ENCODE data around the gene TLR6. TPM values are rescaled to one million over a fixed set of nuclear protein-coding genes. Genes with fewer than 3 reads are reported as not detected.

The TLR6 gene
- total RNA-seq, 1 experiment from 2014 or later, result 4.8 TPM

GRCh38 chr4:38876636-38877035 lies 20.0 kb upstream of the TLR6 start:
- H3K27me3 ChIP-seq (ENCODE audit: insufficient read depth, low read length), result no peaks in the 10 kb centered on the region
- no peak overlapping the region for H3K4me3 ChIP-seq (replicated peaks in 1 of 2; ENCODE audit: low read depth in 1 of 2, low read length in 2 of 2)
- peaks cover 3 to 10% of the 10 kb centered on the region in 2 experiments; a peak in 2 of 4 replicates for H3K36me3 ChIP-seq (ENCODE audit: control insufficient read depth in 1 of 2, insufficient read depth in 2 of 2, low read length in 2 of 2)
- DNase-seq (ENCODE audit: low read depth, low spot score) (no peak), ATAC-seq (no peak)
- ChIA-PET POLR2A (no interaction called here), RAD21 (ENCODE audit: low non-redundant PET in 1 of 2, low total read pairs in 2 of 2, uncharacterized antibody in 2 of 2, unreplicated experiment in 2 of 2) (no interaction called here), CTCF (interaction anchor here (0.7 kb wide), 1 partner anchor 16 kb away, joined by 3 read pairs; no protein-coding TSS in a partner anchor)
- no peaks in the 10 kb centered on the region for H3K9me3 ChIP-seq (ENCODE audit: control insufficient read depth in 1 of 2, insufficient read depth in 1 of 2, low read depth in 1 of 2, low read length in 2 of 2)
- no peak for TF ChIP-seq CTCF (IDR thresholded peaks at IDR 0.05 in 2 of 3, conservative IDR thresholded peaks at IDR 0.05 in 1 of 3; ENCODE audit: borderline replicate concordance in 1 of 3, insufficient read depth in 1 of 3, low read depth in 2 of 3, low read length in 2 of 3)
- H3K79me2 ChIP-seq (ENCODE audit: insufficient read depth, low read length), result peaks cover 9% of the 10 kb centered on the region; the same call in 1 of the 2 replicates
- no peaks in the 10 kb centered on the region for H4K20me1 ChIP-seq (ENCODE audit: insufficient read depth)
- intact Hi-C loops (cut with micrococcal nuclease), result no loop called here
- H2AFZ ChIP-seq (ENCODE audit: low read depth, low read length, poor library complexity, severe bottlenecking), result no peak overlapping the region
- H3K9me2 ChIP-seq (ENCODE audit: insufficient read depth), result no peaks in the 10 kb centered on the region
- no peaks in the 10 kb centered on the region for H3K4me1 ChIP-seq (ENCODE audit: control insufficient read depth in 1 of 2, insufficient read depth in 2 of 2, low read length in 2 of 2)
- no peak overlapping the region for H3K9ac ChIP-seq (ENCODE audit: low read length)
- BruUV-seq (replicated peaks), result no TSS peak
- no peak overlapping the region for H3K4me2 ChIP-seq (ENCODE audit: low read length)
- H3K27ac ChIP-seq (ENCODE audit: low read depth, low read length), result no peak overlapping the region

GRCh38 chr4:38873290-38873944 lies 16.8 kb upstream of the TLR6 start:
- ChIA-PET POLR2A (no interaction called here), CTCF (interaction anchor here (0.9 to 1.8 kb wide), 2 partner anchors 13 to 114 kb away, joined by 3 to 5 read pairs; no protein-coding TSS in a partner anchor), RAD21 (ENCODE audit: low non-redundant PET in 1 of 2, low total read pairs in 2 of 2, uncharacterized antibody in 2 of 2, unreplicated experiment in 2 of 2) (no interaction called here)
- Histone ChIP-seq H2AFZ (ENCODE audit: low read depth, low read length, poor library complexity, severe bottlenecking) (no peak overlapping the region), H3K79me2 (ENCODE audit: insufficient read depth, low read length) (peaks cover 18% of the 10 kb centered on the region; the same call in 1 of the 2 replicates), H3K4me2 (ENCODE audit: low read length) (no peak overlapping the region), H3K4me3 (replicated peaks in 1 of 2; ENCODE audit: low read depth in 1 of 2, low read length in 2 of 2) (no peak overlapping the region), H3K4me1 (ENCODE audit: control insufficient read depth in 1 of 2, insufficient read depth in 2 of 2, low read length in 2 of 2) (peaks cover 0 to 9% of the 10 kb centered on the region in 2 experiments; a peak in 3 of 4 replicates), H3K36me3 (ENCODE audit: control insufficient read depth in 1 of 2, insufficient read depth in 2 of 2, low read length in 2 of 2) (0 out of 4 replicates have a peak, but pooled peaks cover 0 to 4% of the 10 kb centered on the region in 2 experiments), H3K9ac (ENCODE audit: low read length) (no peak overlapping the region), H3K27me3 (ENCODE audit: insufficient read depth, low read length) (no peaks in the 10 kb centered on the region), H3K27ac (ENCODE audit: low read depth, low read length) (no peak overlapping the region), H3K9me3 (ENCODE audit: control insufficient read depth in 1 of 2, insufficient read depth in 1 of 2, low read depth in 1 of 2, low read length in 2 of 2) (no peaks in the 10 kb centered on the region), H3K9me2 (ENCODE audit: insufficient read depth) (no peaks in the 10 kb centered on the region), H4K20me1 (ENCODE audit: insufficient read depth) (no peaks in the 10 kb centered on the region)
- ATAC-seq (peak; percentile 71), DNase-seq (ENCODE audit: low read depth, low spot score) (no peak)
- TF ChIP-seq ZNF274 (IDR thresholded peaks at IDR 0.05; ENCODE audit: low read depth, low read length) (no peak), CEBPB (IDR thresholded peaks at IDR 0.05; ENCODE audit: low read depth) (no peak), CTCF (IDR thresholded peaks at IDR 0.05 in 2 of 3, conservative IDR thresholded peaks at IDR 0.05 in 1 of 3; ENCODE audit: borderline replicate concordance in 1 of 3, insufficient read depth in 1 of 3, low read depth in 2 of 3, low read length in 2 of 3) (peak in 2 of 3 experiments; percentile 11 to 32; a peak in 1 of 6 replicates)
- BruUV-seq (replicated peaks), result no TSS peak
- intact Hi-C loops (cut with micrococcal nuclease), result no loop called here
